Esophagus squamous epithelium (tissue), 4 donors: ENCODE results near the gene MED16.

Experiments used
- CTCF ChIP-seq, 6 experiments: fragments of 450-650 bp in 4 of 6; fragments of 200-600 bp in 2 of 6; sonication (generic) in 2 of 6; IDR thresholded peaks; one replicate each; pipeline ENCODE4 v1.5.1; 2016 to 2019; ENCODE audit warnings: antibody characterized with exemption in 6 of 6, mild to moderate bottlenecking in 4 of 6, moderate library complexity in 4 of 6
- POLR2A ChIP-seq, 4 donors: fragments of 450-650 bp; IDR thresholded peaks; one replicate each; pipeline ENCODE4 v1.6.1; 2017; ENCODE audit warnings: antibody characterized with exemption in 4 of 4, mild to moderate bottlenecking in 4 of 4, moderate library complexity in 3 of 4

- TF ChIP-seq CTCF (IDR thresholded peaks at IDR 0.05) (no peak), POLR2A (IDR thresholded peaks at IDR 0.05) (no peak)
Observed at GRCh38 chr19:876089-876488, 16.9 kb downstream of the MED16 start.
